GM23338 (cell line): ENCODE results near the gene GRID2. TPM values are rescaled to one million over a fixed set of nuclear protein-coding genes. Genes with fewer than 3 reads are reported as not detected.

Source experiments
- ATAC-seq: fragments of 200-7000 bp; cut with Tn5 transposase; 3 replicates; pipeline ENCODE4 v1.9.1; 2020
- DNase-seq: peaks from one replicate; pipeline ENCODE4 v3.0.0-alpha.2; 2015; ENCODE audit warnings: low spot score
- H2AFZ ChIP-seq: fragments of 200-600 bp; sonication (generic); 2 replicates; pipeline ENCODE4 v1.8.0; 2016; ENCODE audit warnings: antibody characterized with exemption, mild to moderate bottlenecking, moderate library complexity
- H3F3A ChIP-seq: fragments of 200-600 bp; sonication (generic); replicated peaks from 2 replicates; pipeline ENCODE4 v1.8.0; 2017; ENCODE audit warnings: antibody characterized with exemption, mixed run types, low read depth
- H3K27ac ChIP-seq: fragments of 200-600 bp; sonication (generic); 2 replicates; pipeline ENCODE4 v1.6.1; 2016; ENCODE audit warnings: low read depth
- H3K27me3 ChIP-seq: fragments of 200-600 bp; sonication (generic); 2 replicates; pipeline ENCODE4 v1.8.0; 2016; ENCODE audit warnings: mild to moderate bottlenecking, mixed run types, moderate library complexity; ENCODE audit not compliant: insufficient read depth
- H3K36me3 ChIP-seq: fragments of 200-600 bp; sonication (generic); 2 replicates; pipeline ENCODE4 v1.8.0; 2016; ENCODE audit warnings: mild to moderate bottlenecking; ENCODE audit not compliant: insufficient read depth
- H3K4me1 ChIP-seq: fragments of 200-600 bp; sonication (generic); 2 replicates; pipeline ENCODE4 v1.8.0; 2016; ENCODE audit warnings: mild to moderate bottlenecking, moderate library complexity; ENCODE audit not compliant: insufficient read depth
- H3K4me2 ChIP-seq: fragments of 200-600 bp; sonication (generic); 2 replicates; pipeline ENCODE4 v1.7.1; 2017; ENCODE audit warnings: mixed run types
- H3K4me3 ChIP-seq: fragments of 200-600 bp; sonication (generic); 2 replicates; pipeline ENCODE4 v1.6.1; 2016; ENCODE audit warnings: mixed run types
- H3K79me2 ChIP-seq: fragments of 200-600 bp; sonication (generic); replicated peaks from 2 replicates; pipeline ENCODE4 v1.8.0; 2017; ENCODE audit warnings: mild to moderate bottlenecking; ENCODE audit not compliant: insufficient read depth
- H3K9me2 ChIP-seq: fragments of 200-600 bp; sonication (generic); 2 replicates; pipeline ENCODE4 v1.8.0; 2017; ENCODE audit not compliant: insufficient read depth
- H4K20me1 ChIP-seq: fragments of 200-600 bp; sonication (generic); replicated peaks from 2 replicates; pipeline ENCODE4 v1.8.0; 2017; ENCODE audit warnings: mild to moderate bottlenecking; ENCODE audit not compliant: insufficient read depth
- H3K27ac Mint-ChIP-seq: 2 replicates; pipeline ENCODE4 v1.8.0; 2020; ENCODE audit warnings: inconsistent platforms, mild to moderate bottlenecking, moderate library complexity, mixed read lengths
- H3K27me3 Mint-ChIP-seq: 3 replicates; pipeline ENCODE4 v1.8.0; 2022; ENCODE audit warnings: low read depth, mild to moderate bottlenecking, moderate library complexity, mixed read lengths, inconsistent platforms; ENCODE audit not compliant: insufficient read depth, poor library complexity
- H3K36me3 Mint-ChIP-seq: 3 replicates; pipeline ENCODE4 v1.8.0; 2021; ENCODE audit warnings: low read depth, mild to moderate bottlenecking, inconsistent platforms, moderate library complexity, mixed read lengths
- H3K4me1 Mint-ChIP-seq: 3 replicates; pipeline ENCODE4 v1.8.0; 2020; ENCODE audit warnings: mild to moderate bottlenecking, inconsistent platforms, mixed read lengths
- H3K4me3 Mint-ChIP-seq: 3 replicates; pipeline ENCODE4 v1.8.0; 2021; ENCODE audit warnings: moderate library complexity, mild to moderate bottlenecking, inconsistent platforms, mixed read lengths
- H3K9me3 Mint-ChIP-seq: 3 replicates; pipeline ENCODE4 v1.8.0; 2020; ENCODE audit warnings: moderate library complexity, mild to moderate bottlenecking, inconsistent platforms, mixed read lengths
- CREB1 ChIP-seq: fragments of 250-450 bp; sonication (Bioruptor Pico); IDR thresholded peaks from 2 replicates; pipeline ENCODE4 v1.5.0; 2020; ENCODE audit warnings: low read depth, mild to moderate bottlenecking, moderate library complexity
- EZH2 ChIP-seq: fragments of 200-600 bp; sonication (generic); IDR thresholded peaks from one replicate; pipeline ENCODE4 v1.8.0; 2017; ENCODE audit warnings: antibody characterized with exemption, mild to moderate bottlenecking, low read depth; ENCODE audit not compliant: unreplicated experiment
- EZH2phosphoT487 ChIP-seq: fragments of 200-600 bp; sonication (generic); IDR thresholded peaks from one replicate; pipeline ENCODE4 v1.8.1; 2018; ENCODE audit warnings: antibody characterized with exemption; ENCODE audit not compliant: unreplicated experiment
- JUNB ChIP-seq: IDR thresholded peaks from one replicate; pipeline ENCODE4 v1.6.1; 2016; ENCODE audit warnings: antibody characterized with exemption; ENCODE audit not compliant: unreplicated experiment
- NANOG ChIP-seq: IDR thresholded peaks from 2 replicates; pipeline ENCODE4 v1.6.1; 2016; ENCODE audit warnings: antibody characterized with exemption, borderline replicate concordance
- POLR2AphosphoS5 ChIP-seq: IDR thresholded peaks from 2 replicates; pipeline ENCODE4 v1.6.1; 2016; ENCODE audit warnings: antibody characterized with exemption, low read depth
- REST ChIP-seq: IDR thresholded peaks from one replicate; pipeline ENCODE4 v1.6.1; 2018; ENCODE audit warnings: antibody characterized with exemption; ENCODE audit not compliant: unreplicated experiment
- STAT1 ChIP-seq: IDR thresholded peaks from one replicate; pipeline ENCODE4 v1.6.1; 2016; ENCODE audit warnings: antibody characterized with exemption; ENCODE audit not compliant: unreplicated experiment
- ZNF114 ChIP-seq: fragments of 250-450 bp; sonication (Bioruptor Pico); IDR thresholded peaks from 2 replicates; pipeline ENCODE4 v1.5.0; 2020; ENCODE audit warnings: mild to moderate bottlenecking, moderate library complexity
- polyA plus RNA-seq: library from polyadenylated mRNA; unstranded; fragments of >200 nt; fragmentation: Nextera tagmentation; extraction: Ambion mirVana; gene quantifications from 2 replicates; pipeline ENCODE4 v1.2.1, GENCODE V29; 2016
- total RNA-seq: library from RNA; depleted of rRNA; stranded (reverse); fragments of >200 nt; shearing (Covaris generic); gene quantifications from 2 replicates; pipeline ENCODE4 v1.2.3, GENCODE V29; 2014
- TF ChIP-seq, protein P1 (sequence below): fragments of 250-450 bp; sonication (Bioruptor Pico); IDR thresholded peaks from 2 replicates; pipeline ENCODE4 v1.5.0; 2020; ENCODE audit warnings: mild to moderate bottlenecking, moderate library complexity
- TF ChIP-seq, protein P2 (sequence below): IDR thresholded peaks from 2 replicates; pipeline ENCODE4 v1.6.1; 2016; ENCODE audit warnings: antibody characterized with exemption

Gene GRID2
- total and polyA plus RNA-seq, 2 experiments from 2014 or later = 19.9 to 65.4 TPM

DNA sequence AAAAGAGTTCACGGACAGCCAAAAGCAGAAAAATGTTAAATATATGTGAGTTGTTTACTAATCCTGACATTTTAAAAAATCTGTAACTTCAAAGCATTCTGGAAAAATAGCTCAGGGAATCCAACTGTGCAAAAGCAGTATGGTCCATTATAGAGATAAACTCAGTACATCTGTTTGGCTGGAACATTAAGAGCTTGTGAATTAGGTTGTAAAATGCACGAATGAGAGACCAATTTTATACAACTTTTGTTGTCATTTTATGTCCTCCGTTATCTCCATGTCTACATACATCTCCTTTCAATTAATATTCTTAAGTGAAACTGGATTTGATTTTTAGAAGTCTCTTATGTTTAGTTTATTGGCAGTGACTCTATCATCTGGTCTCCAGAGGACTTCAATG is 1157.8 kb downstream of the GRID2 start (continued):
- TF ChIP-seq REST = no peak

- Histone ChIP-seq H3K79me2 (no peaks in the 10 kb centered on the region), H3K4me2 (no peak overlapping the region), H3K27me3 (no peaks in the 10 kb centered on the region), H3K27ac (no peak overlapping the region), H3F3A (no peaks in the 10 kb centered on the region), H3K4me1 (no peaks in the 10 kb centered on the region), H3K9me2 (no peaks in the 10 kb centered on the region), H2AFZ (no peak overlapping the region), H3K4me3 (no peak overlapping the region), H4K20me1 (no peaks in the 10 kb centered on the region), H3K36me3 (no peaks in the 10 kb centered on the region)
- Mint-ChIP-seq H3K27me3 (no peaks in the 10 kb centered on the region), H3K9me3 (no peaks in the 10 kb centered on the region), H3K4me3 (no peak overlapping the region), H3K4me1 (peaks cover 10% of the 10 kb centered on the region), H3K27ac (no peak overlapping the region), H3K36me3 (no peaks in the 10 kb centered on the region; the same call in 2 of the 3 replicates)
- DNase-seq = peak; percentile 35
- ATAC-seq = peak; percentile 65; the same call in 2 of the 3 replicates
- TF ChIP-seq ZNF114 (CRISPR knock-in tag) (no peak), POLR2AphosphoS5 (no peak), EZH2phosphoT487 (no peak), STAT1 (no peak), JUNB (no peak), EZH2 (no peak), CREB1 (no peak), NANOG (no peak)
- TF ChIP-seq, protein P1, sequence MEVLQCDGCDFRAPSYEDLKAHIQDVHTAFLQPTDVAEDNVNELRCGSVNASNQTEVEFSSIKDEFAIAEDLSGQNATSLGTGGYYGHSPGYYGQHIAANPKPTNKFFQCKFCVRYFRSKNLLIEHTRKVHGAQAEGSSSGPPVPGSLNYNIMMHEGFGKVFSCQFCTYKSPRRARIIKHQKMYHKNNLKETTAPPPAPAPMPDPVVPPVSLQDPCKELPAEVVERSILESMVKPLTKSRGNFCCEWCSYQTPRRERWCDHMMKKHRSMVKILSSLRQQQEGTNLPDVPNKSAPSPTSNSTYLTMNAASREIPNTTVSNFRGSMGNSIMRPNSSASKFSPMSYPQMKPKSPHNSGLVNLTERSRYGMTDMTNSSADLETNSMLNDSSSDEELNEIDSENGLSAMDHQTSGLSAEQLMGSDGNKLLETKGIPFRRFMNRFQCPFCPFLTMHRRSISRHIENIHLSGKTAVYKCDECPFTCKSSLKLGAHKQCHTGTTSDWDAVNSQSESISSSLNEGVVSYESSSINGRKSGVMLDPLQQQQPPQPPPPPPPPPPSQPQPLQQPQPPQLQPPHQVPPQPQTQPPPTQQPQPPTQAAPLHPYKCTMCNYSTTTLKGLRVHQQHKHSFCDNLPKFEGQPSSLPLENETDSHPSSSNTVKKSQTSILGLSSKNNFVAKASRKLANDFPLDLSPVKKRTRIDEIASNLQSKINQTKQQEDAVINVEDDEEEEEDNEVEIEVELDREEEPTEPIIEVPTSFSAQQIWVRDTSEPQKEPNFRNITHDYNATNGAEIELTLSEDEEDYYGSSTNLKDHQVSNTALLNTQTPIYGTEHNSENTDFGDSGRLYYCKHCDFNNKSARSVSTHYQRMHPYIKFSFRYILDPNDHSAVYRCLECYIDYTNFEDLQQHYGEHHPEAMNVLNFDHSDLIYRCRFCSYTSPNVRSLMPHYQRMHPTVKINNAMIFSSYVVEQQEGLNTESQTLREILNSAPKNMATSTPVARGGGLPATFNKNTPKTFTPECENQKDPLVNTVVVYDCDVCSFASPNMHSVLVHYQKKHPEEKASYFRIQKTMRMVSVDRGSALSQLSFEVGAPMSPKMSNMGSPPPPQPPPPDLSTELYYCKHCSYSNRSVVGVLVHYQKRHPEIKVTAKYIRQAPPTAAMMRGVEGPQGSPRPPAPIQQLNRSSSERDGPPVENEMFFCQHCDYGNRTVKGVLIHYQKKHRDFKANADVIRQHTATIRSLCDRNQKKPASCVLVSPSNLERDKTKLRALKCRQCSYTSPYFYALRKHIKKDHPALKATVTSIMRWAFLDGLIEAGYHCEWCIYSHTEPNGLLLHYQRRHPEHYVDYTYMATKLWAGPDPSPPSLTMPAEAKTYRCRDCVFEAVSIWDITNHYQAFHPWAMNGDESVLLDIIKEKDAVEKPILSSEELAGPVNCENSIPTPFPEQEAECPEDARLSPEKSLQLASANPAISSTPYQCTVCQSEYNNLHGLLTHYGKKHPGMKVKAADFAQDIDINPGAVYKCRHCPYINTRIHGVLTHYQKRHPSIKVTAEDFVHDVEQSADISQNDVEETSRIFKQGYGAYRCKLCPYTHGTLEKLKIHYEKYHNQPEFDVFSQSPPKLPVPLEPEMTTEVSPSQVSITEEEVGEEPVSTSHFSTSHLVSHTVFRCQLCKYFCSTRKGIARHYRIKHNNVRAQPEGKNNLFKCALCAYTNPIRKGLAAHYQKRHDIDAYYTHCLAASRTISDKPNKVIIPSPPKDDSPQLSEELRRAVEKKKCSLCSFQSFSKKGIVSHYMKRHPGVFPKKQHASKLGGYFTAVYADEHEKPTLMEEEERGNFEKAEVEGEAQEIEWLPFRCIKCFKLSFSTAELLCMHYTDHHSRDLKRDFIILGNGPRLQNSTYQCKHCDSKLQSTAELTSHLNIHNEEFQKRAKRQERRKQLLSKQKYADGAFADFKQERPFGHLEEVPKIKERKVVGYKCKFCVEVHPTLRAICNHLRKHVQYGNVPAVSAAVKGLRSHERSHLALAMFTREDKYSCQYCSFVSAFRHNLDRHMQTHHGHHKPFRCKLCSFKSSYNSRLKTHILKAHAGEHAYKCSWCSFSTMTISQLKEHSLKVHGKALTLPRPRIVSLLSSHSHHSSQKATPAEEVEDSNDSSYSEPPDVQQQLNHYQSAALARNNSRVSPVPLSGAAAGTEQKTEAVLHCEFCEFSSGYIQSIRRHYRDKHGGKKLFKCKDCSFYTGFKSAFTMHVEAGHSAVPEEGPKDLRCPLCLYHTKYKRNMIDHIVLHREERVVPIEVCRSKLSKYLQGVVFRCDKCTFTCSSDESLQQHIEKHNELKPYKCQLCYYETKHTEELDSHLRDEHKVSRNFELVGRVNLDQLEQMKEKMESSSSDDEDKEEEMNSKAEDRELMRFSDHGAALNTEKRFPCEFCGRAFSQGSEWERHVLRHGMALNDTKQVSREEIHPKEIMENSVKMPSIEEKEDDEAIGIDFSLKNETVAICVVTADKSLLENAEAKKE (CRISPR knock-in tag) = no peak
- TF ChIP-seq, protein P2, sequence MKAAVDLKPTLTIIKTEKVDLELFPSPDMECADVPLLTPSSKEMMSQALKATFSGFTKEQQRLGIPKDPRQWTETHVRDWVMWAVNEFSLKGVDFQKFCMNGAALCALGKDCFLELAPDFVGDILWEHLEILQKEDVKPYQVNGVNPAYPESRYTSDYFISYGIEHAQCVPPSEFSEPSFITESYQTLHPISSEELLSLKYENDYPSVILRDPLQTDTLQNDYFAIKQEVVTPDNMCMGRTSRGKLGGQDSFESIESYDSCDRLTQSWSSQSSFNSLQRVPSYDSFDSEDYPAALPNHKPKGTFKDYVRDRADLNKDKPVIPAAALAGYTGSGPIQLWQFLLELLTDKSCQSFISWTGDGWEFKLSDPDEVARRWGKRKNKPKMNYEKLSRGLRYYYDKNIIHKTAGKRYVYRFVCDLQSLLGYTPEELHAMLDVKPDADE = no peak
Measured at GRCh38 chr4:93466446-93466845, 1162.7 kb downstream of the GRID2 start.
